SK-N-SH (cell line): Measurements from ENCODE around the gene CD63.

Experiments used
- CTCF ChIP-seq: fragments of 200-600 bp; sonication (generic); IDR thresholded peaks from 2 replicates; pipeline ENCODE4 v1.6.1; 2017; ENCODE audit warnings: antibody characterized with exemption, mild to moderate bottlenecking, moderate library complexity
- ELF1 ChIP-seq: IDR thresholded peaks from 2 replicates; pipeline ENCODE4 v1.4.0; 2012
- EP300 ChIP-seq, 2 experiments: IDR thresholded peaks; 2 replicates each; pipeline versions ENCODE4 v1.4.0 to v1.6.1; 2012; ENCODE audit warnings: borderline replicate concordance in 1 of 2, low read depth in 1 of 2, low read length in 1 of 2
- FOXJ3 ChIP-seq: sonication (generic); formaldehyde crosslinking; IDR thresholded peaks from 2 replicates; pipeline ENCODE4 v1.5.1; 2020; ENCODE audit warnings: mild to moderate bottlenecking, missing genetic modification reagents
- MAX ChIP-seq: IDR thresholded peaks from 2 replicates; pipeline ENCODE4 v1.4.0; 2012; ENCODE audit warnings: low read depth
- NFIC ChIP-seq: IDR thresholded peaks from 2 replicates; pipeline ENCODE4 v1.4.0; 2012; ENCODE audit warnings: borderline replicate concordance
- NRF1 ChIP-seq: IDR thresholded peaks from 2 replicates; pipeline ENCODE4 v1.6.1; 2012; ENCODE audit warnings: low read depth, mild to moderate bottlenecking, low read length
- TAF1 ChIP-seq: IDR thresholded peaks from 2 replicates; pipeline ENCODE4 v1.6.1; 2012; ENCODE audit warnings: low read depth, mild to moderate bottlenecking, low read length, moderate library complexity, borderline replicate concordance

GRCh38 chr12:55744340-55745030, 15.7 kb upstream of the CD63 start:
- no peak for TF ChIP-seq NRF1
- TF ChIP-seq ELF1, result no peak
- no peak for TF ChIP-seq FOXJ3 (CRISPR knock-in tag)
- no peak for TF ChIP-seq CTCF
- no peak for TF ChIP-seq TAF1
- TF ChIP-seq EP300 (IDR thresholded peaks at IDR 0.05; ENCODE audit: borderline replicate concordance in 1 of 2, low read depth in 1 of 2, low read length in 1 of 2), result no peak
- TF ChIP-seq MAX, result no peak
- no peak for TF ChIP-seq NFIC
